WTC11 (cell line): ENCODE measurements around the gene TMEM151B. TPM values are rescaled to one million over a fixed set of nuclear protein-coding genes. Genes with fewer than 3 reads are reported as not detected.

Experiments
- ATAC-seq: fragments of 200-7000 bp; cut with Tn5 transposase; 2 replicates; pipeline ENCODE4 v1.10.0; 2021; ENCODE audit warnings: mild to moderate bottlenecking, moderate library complexity
- CTCF ChIA-PET: fragments of 300-600 bp; sonication (Branson Sonifier 250); formaldehyde crosslinking; loops from one replicate; lab custom pipeline; 2021; ENCODE audit warnings: antibody characterized with exemption; lab: Charles Lee
- POLR2A ChIA-PET: fragments of 350-600 bp; sonication (Branson Sonifier 250); formaldehyde crosslinking; loops from one replicate; lab custom pipeline; 2021; ENCODE audit warnings: antibody characterized with exemption; lab: Charles Lee
- DNase-seq: peaks from one replicate; pipeline ENCODE4 v3.0.0; 2021; ENCODE audit warnings: low spot score
- H3K27ac Mint-ChIP-seq: 2 replicates; pipeline ENCODE4 v1.8.0; 2021; ENCODE audit warnings: mixed read lengths
- H3K27me3 Mint-ChIP-seq: 2 replicates; pipeline ENCODE4 v1.8.0; 2021; ENCODE audit warnings: low read depth, mild to moderate bottlenecking, moderate library complexity, mixed read lengths
- H3K36me3 Mint-ChIP-seq: 2 replicates; pipeline ENCODE4 v1.8.0; 2021; ENCODE audit warnings: mixed read lengths
- H3K4me1 Mint-ChIP-seq: 2 replicates; pipeline ENCODE4 v1.8.0; 2022; ENCODE audit warnings: mixed read lengths
- H3K4me3 Mint-ChIP-seq: 2 replicates; pipeline ENCODE4 v1.8.0; 2021; ENCODE audit warnings: mild to moderate bottlenecking, moderate library complexity, mixed read lengths
- H3K9me3 Mint-ChIP-seq: 2 replicates; pipeline ENCODE4 v1.8.0; 2021; ENCODE audit warnings: mixed read lengths
- ATF1 ChIP-seq: sonication (generic); formaldehyde crosslinking; IDR thresholded peaks from 2 replicates; pipeline ENCODE4 v1.8.1; 2023; ENCODE audit warnings: mild to moderate bottlenecking, moderate library complexity, missing genetic modification reagents
- ATF3 ChIP-seq: sonication (generic); formaldehyde crosslinking; conservative IDR thresholded peaks from 2 replicates; pipeline ENCODE4 v1.8.1; 2022; ENCODE audit warnings: mild to moderate bottlenecking, missing genetic modification reagents
- MYBL2 ChIP-seq: sonication (generic); formaldehyde crosslinking; IDR thresholded peaks from 2 replicates; pipeline ENCODE4 v1.8.1; 2023; ENCODE audit warnings: mild to moderate bottlenecking, moderate library complexity, missing genetic modification reagents
- NFATC4 ChIP-seq: fragments of 250-450 bp; sonication (Bioruptor Pico); IDR thresholded peaks from 2 replicates; pipeline ENCODE4 v1.9.0; 2021; ENCODE audit warnings: mild to moderate bottlenecking
- NFE2L1 ChIP-seq: sonication (generic); formaldehyde crosslinking; IDR thresholded peaks from 2 replicates; pipeline ENCODE4 v1.8.1; 2023; ENCODE audit warnings: missing genetic modification reagents
- PREB ChIP-seq: sonication (generic); formaldehyde crosslinking; IDR thresholded peaks from 2 replicates; pipeline ENCODE4 v1.8.1; 2022; ENCODE audit warnings: mild to moderate bottlenecking, missing genetic modification reagents, moderate library complexity, borderline replicate concordance
- RELA ChIP-seq: sonication (generic); formaldehyde crosslinking; IDR thresholded peaks from 2 replicates; pipeline ENCODE4 v1.8.1; 2022; ENCODE audit warnings: missing genetic modification reagents, mild to moderate bottlenecking, borderline replicate concordance
- SOX15 ChIP-seq: fragments of 250-450 bp; sonication (Bioruptor Pico); IDR thresholded peaks from 2 replicates; pipeline ENCODE4 v1.9.0; 2021; ENCODE audit warnings: mild to moderate bottlenecking
- USF1 ChIP-seq: sonication (generic); formaldehyde crosslinking; IDR thresholded peaks from 2 replicates; pipeline ENCODE4 v1.8.0; 2022; ENCODE audit warnings: mild to moderate bottlenecking, missing genetic modification reagents
- ZBTB21 ChIP-seq: sonication (generic); formaldehyde crosslinking; IDR thresholded peaks from 2 replicates; pipeline ENCODE4 v1.8.1; 2023; ENCODE audit warnings: mild to moderate bottlenecking, missing genetic modification reagents, borderline replicate concordance
- ZBTB43 ChIP-seq: sonication (generic); formaldehyde crosslinking; IDR thresholded peaks from 2 replicates; pipeline ENCODE4 v1.8.1; 2023; ENCODE audit warnings: mild to moderate bottlenecking, missing genetic modification reagents
- ZNF138 ChIP-seq: sonication (generic); formaldehyde crosslinking; conservative IDR thresholded peaks from 2 replicates; pipeline ENCODE4 v1.8.1; 2022; ENCODE audit warnings: mild to moderate bottlenecking, moderate library complexity, missing genetic modification reagents
- ZNF263 ChIP-seq: sonication (generic); formaldehyde crosslinking; IDR thresholded peaks from 2 replicates; pipeline ENCODE4 v1.8.1; 2022; ENCODE audit warnings: low read depth, mild to moderate bottlenecking, moderate library complexity, missing genetic modification reagents
- ZNF425 ChIP-seq: fragments of 250-450 bp; sonication (Bioruptor Pico); conservative IDR thresholded peaks from 2 replicates; pipeline ENCODE4 v1.9.0; 2021; ENCODE audit warnings: mild to moderate bottlenecking
- total RNA-seq: library from RNA; stranded (reverse); gene quantifications from 3 replicates; pipeline ENCODE4 v1.2.3, GENCODE V29; 2021

Gene TMEM151B
- total RNA-seq, 1 experiment from 2014 or later: 5.5 TPM

GRCh38 chr6:44286747-44287146 is 16.5 kb downstream of the TMEM151B start (continued):
- no peak for TF ChIP-seq ATF3 (CRISPR knock-in tag)

GRCh38 chr6:44289726-44290260 is 19.5 kb downstream of the TMEM151B start:
- peaks cover 47% of the 10 kb centered on the region for H3K27me3 Mint-ChIP-seq
- no peaks in the 10 kb centered on the region for H3K4me1 Mint-ChIP-seq
- TF ChIP-seq SOX15 (CRISPR knock-in tag): no peak
- no peak for TF ChIP-seq USF1 (CRISPR knock-in tag)
- ChIA-PET POLR2A (no interaction called here), CTCF (interaction anchor here (1.2 to 2.6 kb wide), 2 partner anchors 20 to 23 kb away, joined by 6 to 10 read pairs; partner anchors contain the start of gene AARS2)
- H3K27ac Mint-ChIP-seq: no peak overlapping the region
- no peak for ATAC-seq
- H3K4me3 Mint-ChIP-seq: no peak overlapping the region
- H3K9me3 Mint-ChIP-seq: no peaks in the 10 kb centered on the region
- no peaks in the 10 kb centered on the region for H3K36me3 Mint-ChIP-seq
- DNase-seq: no peak

- peaks cover 48% of the 10 kb centered on the region for H3K27me3 Mint-ChIP-seq
These were observed 21.6 kb downstream of the TMEM151B start for GRCh38 chr6:44291841-44292240.

More at GRCh38 chr6:44291841-44292240, 21.6 kb downstream of the TMEM151B start:
- CTCF ChIA-PET: interaction anchor here (0.9 to 5.2 kb wide), 5 partner anchors 13 to 55 kb away, joined by 3 to 26 read pairs (median 9); partner anchors contain the start of gene AARS2
- Mint-ChIP-seq H3K4me1 (peaks cover 5% of the 10 kb centered on the region), H3K4me3 (no peak overlapping the region), H3K27ac (no peak overlapping the region), H3K36me3 (no peaks in the 10 kb centered on the region), H3K9me3 (no peaks in the 10 kb centered on the region)
- POLR2A ChIA-PET: no interaction called here
- DNase-seq (no peak), ATAC-seq (no peak)
- TF ChIP-seq ATF1 (CRISPR knock-in tag) (no peak), NFATC4 (CRISPR knock-in tag) (no peak), MYBL2 (CRISPR knock-in tag) (no peak), RELA (CRISPR knock-in tag) (no peak), ZNF263 (no peak), ZNF138 (CRISPR knock-in tag) (no peak), ZNF425 (CRISPR knock-in tag) (no peak), ZBTB43 (CRISPR knock-in tag) (no peak), ZBTB21 (CRISPR knock-in tag) (no peak), NFE2L1 (CRISPR knock-in tag) (no peak), PREB (CRISPR knock-in tag) (no peak)
